GM19463 (cell line): ENCODE results near the gene KLHDC10.
A peak's percentile ranks its signal among the peaks of the same experiment; 100 is the strongest.
"Not testable (repeated sequence)": the region's sequence is repeated elsewhere in the genome, so short reads cannot be mapped to it uniquely, and the experiment has no call there.

ENCODE experiments used
- ATAC-seq: cut with Tn5 transposase; IDR thresholded peaks from one replicate; pipeline ENCODE4 v1.9.1; 2021; ENCODE audit warnings: mild to moderate bottlenecking, moderate library complexity; ENCODE audit not compliant: unreplicated experiment

KLHDC10 gene

GRCh38 chr7:130069978-130070860 lies at the start of gene KLHDC10:
TSS of gene KLHDC10 (plus strand) at chr7:130070534. CDS start at chr7:130070644, 110 bp downstream.
- peak; percentile 98 for ATAC-seq

- no peak for ATAC-seq
Observed at GRCh38 chr7:130021105-130021834, 49.1 kb upstream of the KLHDC10 start.

- no peak for ATAC-seq
Observed at GRCh38 chr7:130022115-130022514, 48.2 kb upstream of the KLHDC10 start.

- ATAC-seq, result no peak
Observed at GRCh38 chr7:130022623-130023175, 47.6 kb upstream of the KLHDC10 start.

GRCh38 chr7:130024390-130024789 lies 45.9 kb upstream of the KLHDC10 start:
- ATAC-seq, result no peak

- no peak for ATAC-seq
Observed at GRCh38 chr7:130032698-130033097, 37.6 kb upstream of the KLHDC10 start.

GRCh38 chr7:130037703-130038102 lies 32.6 kb upstream of the KLHDC10 start:
- no peak for ATAC-seq

- no peak for ATAC-seq
Observed at GRCh38 chr7:130040576-130040975, 29.8 kb upstream of the KLHDC10 start.

- ATAC-seq, result no peak
Observed at GRCh38 chr7:130047831-130048230, 22.5 kb upstream of the KLHDC10 start.

GRCh38 chr7:130048906-130049305 lies 21.4 kb upstream of the KLHDC10 start:
- ATAC-seq, result no peak

- not testable (repeated sequence) for ATAC-seq
Observed at GRCh38 chr7:130052250-130052649, 18.1 kb upstream of the KLHDC10 start.

GRCh38 chr7:130055198-130055597 lies 15.1 kb upstream of the KLHDC10 start:
- not testable (repeated sequence) for ATAC-seq

- ATAC-seq, result no peak
Observed at GRCh38 chr7:130062246-130062645, 8.1 kb upstream of the KLHDC10 start.

GRCh38 chr7:130063036-130063435 lies 7.3 kb upstream of the KLHDC10 start:
- ATAC-seq, result no peak

- not testable (repeated sequence) for ATAC-seq
Observed at GRCh38 chr7:130064580-130064926, 5.8 kb upstream of the KLHDC10 start.

GRCh38 chr7:130065500-130066152 lies 4.7 kb upstream of the KLHDC10 start:
- no peak for ATAC-seq

GRCh38 chr7:130069179-130069977 lies 956 bp upstream of the KLHDC10 start:
- no peak for ATAC-seq

GRCh38 chr7:130070861-130071622 lies 708 bp downstream of the KLHDC10 start:
- ATAC-seq, result no peak

- ATAC-seq, result no peak
Observed at GRCh38 chr7:130071701-130072622, 1.6 kb downstream of the KLHDC10 start.
